PFSK-1 (cell line): ENCODE results near the gene EMILIN3.

Source experiments
- FOXP2 ChIP-seq: optimal IDR thresholded peaks from 2 replicates; pipeline ENCODE3; 2011; ENCODE audit warnings: borderline replicate concordance, control low read depth, inconsistent platforms; ENCODE audit not compliant: insufficient read depth; ENCODE audit errors: extremely low read length, extremely low read depth
- POLR2AphosphoS5 ChIP-seq: IDR thresholded peaks from 2 replicates; pipeline ENCODE4 v1.6.1; 2012; ENCODE audit warnings: low read depth, mild to moderate bottlenecking, control low read depth, low read length, moderate library complexity
- REST ChIP-seq, 2 experiments: IDR thresholded peaks; 2 replicates each; pipeline versions ENCODE4 v1.6.1 to v1.8.0; 2011 to 2012; ENCODE audit warnings: low read depth in 2 of 2, low read length in 2 of 2, control low read depth in 1 of 2, inconsistent platforms in 1 of 2, mild to moderate bottlenecking in 1 of 2, moderate library complexity in 1 of 2; ENCODE audit not compliant: insufficient read depth in 1 of 2
- SIN3A ChIP-seq: IDR thresholded peaks from 2 replicates; pipeline ENCODE4 v1.6.1; 2012; ENCODE audit warnings: mild to moderate bottlenecking, low read length, moderate library complexity, borderline replicate concordance; ENCODE audit not compliant: insufficient read depth
- TAF1 ChIP-seq: IDR thresholded peaks from 2 replicates; pipeline ENCODE4 v1.6.1; 2012; ENCODE audit warnings: low read length, control low read depth, borderline replicate concordance; ENCODE audit not compliant: insufficient read depth

Gene EMILIN3

GRCh38 chr20:41390889-41391288 is 24.3 kb upstream of the EMILIN3 start:
- TF ChIP-seq POLR2AphosphoS5 (no peak), FOXP2 (no peak), SIN3A (no peak), TAF1 (no peak), REST (IDR thresholded peaks at IDR 0.05; ENCODE audit: insufficient read depth in 1 of 2, low read depth in 2 of 2, low read length in 2 of 2) (no peak)

- TF ChIP-seq POLR2AphosphoS5 (no peak), TAF1 (no peak)
Measured at GRCh38 chr20:41387444-41387851, 20.8 kb upstream of the EMILIN3 start.

- TF ChIP-seq FOXP2 = no peak
- TF ChIP-seq SIN3A = no peak
- TF ChIP-seq REST (IDR thresholded peaks at IDR 0.05; ENCODE audit: insufficient read depth in 1 of 2, low read depth in 2 of 2, low read length in 2 of 2) = no peak
- no peak for TF ChIP-seq TAF1
- TF ChIP-seq POLR2AphosphoS5 = no peak
Measured at GRCh38 chr20:41386502-41387427, 20.1 kb upstream of the EMILIN3 start.

- TF ChIP-seq REST (IDR thresholded peaks at IDR 0.05; ENCODE audit: insufficient read depth in 1 of 2, low read depth in 2 of 2, low read length in 2 of 2) (no peak), FOXP2 (no peak), SIN3A (no peak), TAF1 (no peak), POLR2AphosphoS5 (no peak)
Measured at GRCh38 chr20:41382791-41383305, 16.2 kb upstream of the EMILIN3 start.

- TF ChIP-seq SIN3A = no peak
Measured at GRCh38 chr20:41380551-41381193, 14.1 kb upstream of the EMILIN3 start.

- no peak for TF ChIP-seq TAF1
Measured at GRCh38 chr20:41379551-41379950, 12.9 kb upstream of the EMILIN3 start.
